NCI-H2227 (cell line): Measurements from ENCODE around the gene SARDH.
"Not testable (repeated sequence)": the region's sequence is repeated elsewhere in the genome, so short reads cannot be mapped to it uniquely, and the experiment has no call there.

Experiments used
- DNase-seq: peaks from one replicate; lab custom pipeline; 2025; ENCODE audit not compliant: unreplicated experiment; lab: John Stamatoyannopoulos, UW

The SARDH gene

GRCh38 chr9:133759946-133760345 is 21.8 kb upstream of the SARDH start:
- DNase-seq: no peak

- DNase-seq: no peak
These were observed 21.2 kb upstream of the SARDH start for GRCh38 chr9:133759146-133759900.

- no peak for DNase-seq
These were observed 20.1 kb upstream of the SARDH start for GRCh38 chr9:133758228-133758627.

DNA sequence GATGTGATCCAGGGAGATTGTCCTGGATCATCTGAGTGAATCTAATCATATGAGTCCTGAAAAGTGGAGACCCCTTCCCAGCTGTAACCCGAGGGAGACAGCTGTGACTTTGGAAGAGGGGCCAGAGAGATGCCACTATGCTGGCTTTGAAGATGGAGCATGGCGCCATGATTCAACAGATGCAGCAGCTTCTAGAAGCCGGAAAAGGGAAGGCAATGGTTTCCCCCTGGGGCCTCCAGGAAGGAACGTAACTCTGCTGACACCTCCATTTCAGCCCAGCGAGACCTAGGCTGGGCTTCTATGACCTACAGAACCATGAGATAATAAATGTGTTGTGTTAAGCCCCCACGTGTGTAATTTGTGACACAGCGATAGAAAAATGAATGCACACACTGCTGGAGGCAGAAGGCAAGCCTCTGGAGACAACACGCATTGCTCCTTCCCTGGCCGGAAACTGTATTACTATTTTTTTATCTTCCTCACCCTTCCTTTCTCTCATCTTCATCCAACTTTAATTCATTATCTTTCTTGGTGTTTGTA is 16.6 kb upstream of the SARDH start:
- DNase-seq: no peak

- DNase-seq: no peak
These were observed 16.0 kb upstream of the SARDH start for GRCh38 chr9:133754187-133754586.

DNA sequence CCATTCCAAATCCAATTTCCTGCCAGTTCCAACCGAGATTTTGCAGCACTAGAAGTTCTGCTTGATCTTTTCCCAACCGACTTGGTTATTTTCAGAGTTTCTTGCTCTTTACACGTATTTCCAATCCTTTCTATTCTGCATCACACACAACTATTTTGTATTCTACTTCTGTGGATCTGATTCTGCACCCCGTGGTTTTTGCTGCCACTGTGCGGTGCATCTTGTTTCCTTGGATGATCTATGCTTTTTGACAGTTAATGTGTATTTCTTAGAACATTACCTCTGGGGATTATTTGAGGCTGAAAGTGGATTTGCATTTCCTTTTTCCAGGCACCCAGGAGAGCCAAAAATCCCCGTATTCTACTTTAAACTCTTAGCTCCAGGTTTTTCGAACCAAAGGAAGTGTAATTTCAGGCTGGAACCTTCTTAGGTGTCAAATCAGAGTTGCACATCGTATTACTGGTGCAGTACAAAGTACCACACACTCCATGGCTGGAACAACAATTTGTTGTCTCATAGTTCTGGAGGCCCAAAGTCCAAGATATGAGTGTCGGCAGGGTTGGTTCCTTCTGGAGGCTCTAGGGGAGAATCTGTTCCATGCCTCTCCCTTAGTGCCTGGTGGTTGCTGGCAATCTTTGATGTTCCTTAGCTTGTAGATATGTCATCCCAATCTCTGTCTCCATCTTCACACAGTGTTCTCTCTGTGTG is 14.7 kb upstream of the SARDH start:
- DNase-seq: no peak

- DNase-seq: no peak
These were observed 13.0 kb upstream of the SARDH start for GRCh38 chr9:133750982-133751649.

DNA sequence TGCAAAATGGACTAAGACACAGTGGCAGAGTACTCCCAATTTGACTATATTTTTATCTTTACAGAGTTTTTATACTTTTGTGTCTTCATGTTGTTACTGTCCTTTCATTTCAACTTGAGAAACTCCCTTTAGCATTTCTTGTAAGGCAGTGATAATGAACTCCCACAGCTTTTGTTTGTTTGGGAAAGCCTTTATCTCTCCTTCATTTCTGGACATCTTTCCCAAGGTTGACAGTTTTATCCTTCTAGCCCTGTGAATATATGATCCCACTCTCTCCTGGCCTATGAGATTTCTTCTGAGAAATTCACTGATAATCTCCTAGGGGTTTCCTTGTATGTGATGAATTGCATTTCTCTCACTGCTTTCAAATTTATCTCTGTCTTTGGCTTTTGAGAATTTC is 9.2 kb upstream of the SARDH start:
- no peak for DNase-seq

GRCh38 chr9:133744528-133744927 is 6.4 kb upstream of the SARDH start:
- not testable (repeated sequence) for DNase-seq

DNA sequence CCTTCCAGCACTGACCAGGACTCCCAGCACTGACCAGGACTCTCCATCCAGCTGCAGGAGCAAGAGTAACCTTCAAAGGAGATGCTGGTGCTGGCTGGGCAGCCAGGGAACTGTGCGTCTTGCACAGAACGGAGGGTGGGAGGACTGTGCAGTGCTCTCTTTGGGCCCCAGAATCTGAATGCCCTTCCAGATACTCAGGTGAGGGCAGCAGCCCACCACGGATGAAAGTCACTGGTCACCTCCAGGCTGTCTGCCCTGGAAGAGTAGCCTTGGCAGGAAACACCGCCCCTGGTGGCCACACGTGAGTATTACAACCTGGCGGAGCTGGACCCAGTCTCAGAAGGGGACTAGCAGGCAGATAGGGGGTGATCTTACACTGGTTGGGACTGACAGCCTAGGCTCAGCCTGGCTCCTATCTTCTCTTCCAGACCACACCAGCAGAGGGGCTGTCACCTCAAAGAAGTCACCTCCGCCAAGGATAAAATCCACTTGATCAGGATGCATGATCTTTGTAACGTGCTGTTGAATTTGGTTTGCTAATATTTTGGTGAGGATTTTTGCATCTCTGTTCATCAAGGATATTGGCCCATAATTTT is 4.8 kb upstream of the SARDH start:
- DNase-seq: peak; percentile 58

DNA sequence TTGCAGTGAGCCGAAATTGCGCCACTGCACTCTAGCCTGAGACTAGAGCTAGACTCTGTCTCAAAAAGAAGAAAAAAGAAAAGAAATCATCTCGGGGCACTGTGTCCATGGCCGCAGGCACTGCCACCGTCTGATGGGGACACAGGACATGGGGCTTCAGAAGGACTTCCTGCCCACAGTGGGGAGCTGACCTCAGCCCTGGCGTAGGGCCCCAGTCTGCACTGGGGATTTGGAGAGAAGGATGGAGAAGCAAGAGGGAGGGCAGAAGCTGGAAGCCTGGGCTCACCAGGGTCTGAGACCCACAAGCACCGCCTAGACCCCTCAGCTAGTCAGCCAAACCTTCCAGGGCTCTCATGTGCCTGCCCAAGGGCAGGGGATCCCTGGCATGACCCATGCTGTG is 4.1 kb upstream of the SARDH start:
- DNase-seq: no peak

- DNase-seq: no peak
These were observed 3.6 kb upstream of the SARDH start for GRCh38 chr9:133741716-133742115.

DNA sequence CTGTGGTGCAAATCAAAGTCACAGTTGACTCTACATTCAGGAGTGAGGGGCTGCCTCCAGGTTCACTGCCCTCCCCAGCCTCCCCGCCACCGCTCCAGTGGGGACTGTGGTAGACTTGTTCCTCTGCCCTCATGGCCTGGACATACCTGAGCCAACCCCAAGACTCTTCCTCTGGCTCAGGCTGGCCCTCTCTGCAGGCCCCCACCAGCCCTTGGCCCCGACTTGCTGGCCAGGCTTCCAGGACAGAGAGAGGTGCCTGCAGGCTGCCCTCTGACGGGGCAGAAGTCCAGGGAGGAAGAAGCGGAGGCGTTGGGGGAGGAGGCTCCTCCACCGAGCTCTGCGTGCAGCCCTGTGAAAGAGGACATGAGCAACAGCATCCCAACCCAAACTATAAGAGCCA is 2.8 kb upstream of the SARDH start:
- no peak for DNase-seq

GRCh38 chr9:133739408-133740280 is 1.5 kb upstream of the SARDH start:
- no peak for DNase-seq

- DNase-seq: no peak
These were observed 581 bp upstream of the SARDH start for GRCh38 chr9:133738640-133739225.

DNA sequence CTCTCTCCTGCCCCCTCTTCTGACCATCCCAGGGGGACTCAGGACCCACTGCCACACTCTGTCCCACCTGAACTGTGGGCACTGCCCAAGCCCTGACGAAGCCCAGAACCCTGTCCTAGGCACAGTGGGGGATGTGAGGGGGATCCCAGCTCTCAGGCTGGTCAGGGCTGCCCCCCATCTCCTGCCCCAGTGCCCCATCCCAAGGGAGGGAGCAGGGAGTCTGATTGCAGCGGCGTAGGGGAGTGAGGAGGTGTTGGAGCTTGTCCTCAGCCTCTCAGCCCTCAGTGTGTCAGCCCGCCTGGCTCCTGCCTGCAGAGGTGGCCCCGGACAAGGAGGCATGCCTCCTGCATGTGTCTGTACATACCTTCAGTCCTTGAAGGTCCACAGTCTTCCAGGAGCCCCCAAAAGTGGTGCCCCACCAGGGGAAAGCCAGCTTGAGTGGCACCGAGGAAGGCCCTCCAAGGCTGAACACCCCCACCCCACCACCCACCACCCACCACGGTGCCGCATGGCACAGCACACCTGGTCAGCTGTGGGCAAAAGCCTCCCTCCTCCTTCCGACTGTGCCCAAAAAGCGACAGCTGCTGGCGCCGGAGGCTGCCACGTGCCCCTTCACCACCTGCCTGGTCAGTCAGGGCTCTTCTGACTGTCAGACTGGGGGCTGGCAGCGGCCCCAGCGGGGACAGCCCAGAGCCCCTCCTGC is 930 bp downstream of the SARDH start:
- no peak for DNase-seq

- DNase-seq: no peak
These were observed 2.2 kb downstream of the SARDH start for GRCh38 chr9:133735931-133736330.

- no peak for DNase-seq
These were observed 2.8 kb downstream of the SARDH start for GRCh38 chr9:133735415-133735775.

- DNase-seq: no peak
These were observed 3.4 kb downstream of the SARDH start for GRCh38 chr9:133734590-133735414.
